RWPE1 (cell line): ENCODE measurements around the gene HOXB7.

ENCODE experiments used
- CTCF ChIA-PET: fragments of 350-600 bp; sonication (Branson Sonifier 250); formaldehyde crosslinking; extraction: SDS; loops from one replicate; lab custom pipeline; 2021; lab: Yijun Ruan, JAX
- POLR2A ChIA-PET: fragments of 400-600 bp; formaldehyde crosslinking; extraction: SDS; loops from one replicate; lab custom pipeline; 2020; ENCODE audit warnings: antibody characterized with exemption; ENCODE audit not compliant: low non-redundant PET; lab: Yijun Ruan, JAX
- DNase-seq: peaks from one replicate; pipeline ENCODE4 v3.0.0; 2012; ENCODE audit warnings: low spot score
- H3K27ac ChIP-seq: fragments of 450-650 bp; 2 replicates; pipeline ENCODE4 v1.5.1; 2017
- CTCF ChIP-seq: fragments of 450-650 bp; conservative IDR thresholded peaks from 2 replicates; pipeline ENCODE4 v1.5.1; 2017; ENCODE audit warnings: low read depth, mild to moderate bottlenecking

The HOXB7 gene

GRCh38 chr17:48646183-48647102 is 35.6 kb upstream of the HOXB7 start:
- ChIA-PET POLR2A (no interaction called here), CTCF (interaction anchor here (0.6 to 0.7 kb wide), 2 partner anchors 79 to 497 kb away, joined by 3 to 4 read pairs; no protein-coding TSS in a partner anchor)
- no peak overlapping the region for H3K27ac ChIP-seq
- TF ChIP-seq CTCF, result no peak
- no peak for DNase-seq

- ChIA-PET POLR2A (no interaction called here), CTCF (no interaction called here)
- DNase-seq, result no peak
- no peak overlapping the region for H3K27ac ChIP-seq
- TF ChIP-seq CTCF, result no peak
These were observed 34.9 kb upstream of the HOXB7 start for GRCh38 chr17:48645639-48646182.

DNA sequence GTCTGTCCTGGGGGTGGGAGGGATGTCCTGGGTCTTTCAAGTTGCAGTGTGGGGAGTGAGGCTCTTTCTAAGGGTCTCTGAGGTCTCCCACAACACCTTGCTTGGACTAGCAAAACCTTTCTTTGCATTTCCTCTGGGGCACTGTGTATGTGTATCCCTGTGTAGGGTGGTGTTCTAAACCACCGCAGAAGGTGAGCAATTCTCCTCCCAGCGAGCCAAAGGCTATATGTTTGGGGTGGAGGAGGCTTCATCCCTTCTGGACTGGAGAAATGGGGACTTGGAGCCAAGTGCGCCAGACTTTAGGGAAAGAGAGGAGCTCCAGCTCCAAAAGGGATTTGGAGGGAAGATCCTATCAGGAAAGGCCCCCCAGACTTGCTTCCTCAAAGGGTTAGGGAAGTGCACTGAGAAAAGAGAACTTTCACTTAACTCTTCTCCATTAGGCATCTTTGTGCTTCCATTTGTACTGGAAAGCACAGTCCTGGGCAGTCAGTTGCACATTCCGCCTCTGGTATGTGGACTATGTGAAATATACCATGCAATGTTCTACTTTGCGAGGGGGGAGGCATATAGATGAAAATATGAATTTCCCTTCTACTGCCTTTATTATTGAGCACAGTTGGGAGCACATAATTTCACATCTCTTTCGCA is 34.2 kb upstream of the HOXB7 start:
- DNase-seq, result no peak
- H3K27ac ChIP-seq, result no peak overlapping the region
- POLR2A ChIA-PET, result no interaction called here
- TF ChIP-seq CTCF, result no peak
- CTCF ChIA-PET, result no interaction called here

- CTCF ChIA-PET, result no interaction called here
- no peak for DNase-seq
- H3K27ac ChIP-seq, result no peak overlapping the region
- no peak for TF ChIP-seq CTCF
- POLR2A ChIA-PET, result no interaction called here
These were observed 33.3 kb upstream of the HOXB7 start for GRCh38 chr17:48644159-48644558.

DNA sequence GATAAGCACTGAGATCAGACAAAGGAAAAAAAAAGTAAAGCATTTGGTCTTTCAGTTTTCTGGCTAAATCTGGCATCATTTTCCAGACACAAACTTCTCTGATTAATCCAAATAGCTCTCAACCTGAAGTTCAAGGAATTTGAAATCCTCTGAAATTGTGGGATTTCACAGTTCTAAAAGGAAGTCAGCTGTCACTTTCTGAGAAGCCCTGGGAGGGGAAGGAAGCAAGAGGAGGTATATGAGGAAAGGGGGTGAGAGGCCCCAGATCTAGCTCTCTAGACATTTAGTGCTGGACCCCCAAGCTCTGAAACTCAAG is 32.8 kb upstream of the HOXB7 start:
- DNase-seq, result no peak
- TF ChIP-seq CTCF, result no peak
- ChIA-PET CTCF (no interaction called here), POLR2A (no interaction called here)
- no peak overlapping the region for H3K27ac ChIP-seq

DNA sequence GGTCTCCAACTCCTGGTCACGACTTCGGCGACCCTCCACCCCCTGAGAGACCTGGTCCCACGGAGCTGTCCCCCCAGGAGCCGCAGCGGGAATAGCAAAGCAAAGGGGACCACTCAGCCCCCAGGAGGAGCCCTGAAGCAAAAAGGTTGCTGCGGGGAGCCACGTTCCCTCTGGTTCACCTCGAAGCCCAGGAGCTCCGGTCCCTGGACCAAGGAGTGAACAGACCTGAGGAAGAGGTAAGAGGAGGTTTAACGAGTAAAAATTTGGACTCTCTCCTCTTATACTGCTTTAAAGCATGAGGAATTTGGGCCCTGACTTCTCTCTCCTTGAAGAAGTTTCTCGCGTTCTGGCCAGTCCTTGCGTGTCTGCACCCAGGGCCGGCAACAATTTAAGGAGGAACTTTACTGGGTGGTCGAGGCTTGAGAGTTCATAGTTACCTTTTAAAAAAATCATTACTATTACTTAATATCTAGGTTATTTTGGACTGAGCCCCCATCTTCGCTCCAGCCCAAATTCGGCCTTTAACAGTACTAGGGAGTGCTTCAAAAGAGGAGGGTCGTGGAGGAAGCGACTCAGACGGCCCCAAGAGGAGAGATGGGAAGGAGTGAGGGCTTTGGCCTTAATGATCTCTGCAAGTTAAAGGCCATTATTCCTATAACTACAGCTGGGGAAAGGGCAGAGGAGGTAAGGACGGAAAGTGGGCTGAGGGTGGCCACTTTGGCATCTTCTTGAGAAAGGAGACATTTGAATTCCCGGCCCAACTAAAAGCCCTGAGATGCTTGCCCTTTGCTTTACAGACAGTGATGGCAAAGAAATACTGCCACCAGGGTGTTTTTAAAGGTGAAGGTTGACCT is 32.3 kb upstream of the HOXB7 start:
- no peak for TF ChIP-seq CTCF
- DNase-seq, result no peak
- H3K27ac ChIP-seq, result no peak overlapping the region
- POLR2A ChIA-PET, result no interaction called here
- CTCF ChIA-PET, result interaction anchor here (0.6 kb wide), 1 partner anchor 165 kb away, joined by 3 read pairs; no protein-coding TSS in a partner anchor
